ENCODE data around the gene WASF2. TPM values are rescaled to one million over a fixed set of nuclear protein-coding genes. Genes with fewer than 3 reads are reported as not detected.

Gene WASF2
- total RNA-seq, 2 donors from 2014 or later: 146 to 197 TPM

DNA sequence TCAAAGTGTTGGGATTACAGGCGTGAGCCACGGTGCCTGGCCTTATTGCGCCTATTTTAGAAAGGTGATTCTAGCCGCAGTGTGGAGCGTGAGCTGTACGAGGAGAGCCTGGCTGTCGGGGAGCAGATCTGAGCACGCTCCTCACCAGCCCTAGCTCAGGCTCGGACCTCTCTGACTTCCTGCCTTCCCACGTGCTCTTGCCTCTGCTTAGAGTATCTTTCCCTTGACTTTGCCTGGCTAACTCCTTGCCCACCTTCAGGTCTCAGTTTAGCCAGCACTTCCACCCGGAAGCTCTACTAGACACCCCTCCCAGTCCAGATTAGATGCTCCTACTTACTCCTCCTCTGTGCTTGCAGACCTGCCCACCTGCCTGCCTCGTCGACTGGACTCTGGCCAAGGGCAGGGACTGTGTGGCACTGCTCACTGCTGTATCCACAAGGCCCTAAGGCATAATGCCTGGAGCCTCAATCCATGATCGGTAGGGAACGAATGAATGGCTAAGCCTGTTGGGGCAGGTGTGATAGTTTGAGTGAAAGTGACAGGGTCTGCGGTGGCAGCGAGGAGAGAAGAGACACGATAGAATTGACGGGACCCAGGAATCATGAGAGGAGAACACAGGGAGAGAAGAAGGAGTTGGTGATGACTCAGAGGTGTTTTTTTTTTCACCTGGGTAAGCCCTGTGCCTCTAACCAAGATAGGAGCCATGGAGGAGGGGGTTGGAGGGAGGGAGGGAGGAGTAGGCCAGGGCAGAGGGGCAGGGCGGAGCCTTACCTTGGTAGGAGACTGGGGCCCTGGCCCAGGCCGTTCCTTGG lies 28.1 kb upstream of the WASF2 start:
- DNase-seq: no peak

GRCh38 chr1:27517301-27517700 lies 27.3 kb upstream of the WASF2 start:
- no peak overlapping the region for H3K27ac Mint-ChIP-seq
- H3K36me3 Mint-ChIP-seq (ENCODE audit: insufficient read depth in 2 of 2): no peaks in the 10 kb centered on the region
- H3K9me3 Mint-ChIP-seq: no peaks in the 10 kb centered on the region
- no peak overlapping the region for H3K4me3 Mint-ChIP-seq
- DNase-seq (no peak), ATAC-seq (replicated peaks in 1 of 2) (no peak)
- peaks cover 50% of the 10 kb centered on the region for H3K4me1 Mint-ChIP-seq (ENCODE audit: low read depth)
- H3K27me3 Mint-ChIP-seq (ENCODE audit: low read depth): no peaks in the 10 kb centered on the region

More for the DNA sequence above, 28.1 kb upstream of the WASF2 start:
- Mint-ChIP-seq H3K4me3 (no peak overlapping the region), H3K27ac (no peak overlapping the region), H3K4me1 (ENCODE audit: low read depth) (peaks cover 58% of the 10 kb centered on the region), H3K27me3 (ENCODE audit: low read depth) (no peaks in the 10 kb centered on the region), H3K9me3 (no peaks in the 10 kb centered on the region), H3K36me3 (ENCODE audit: insufficient read depth in 2 of 2) (no peaks in the 10 kb centered on the region)
- ATAC-seq (replicated peaks in 1 of 2): no peak

GRCh38 chr1:27515626-27516025 lies 25.7 kb upstream of the WASF2 start:
- Mint-ChIP-seq H3K4me1 (ENCODE audit: low read depth) (peaks cover 33% of the 10 kb centered on the region), H3K4me3 (no peak overlapping the region), H3K27me3 (ENCODE audit: low read depth) (no peaks in the 10 kb centered on the region), H3K36me3 (ENCODE audit: insufficient read depth in 2 of 2) (no peaks in the 10 kb centered on the region), H3K27ac (no peak overlapping the region), H3K9me3 (no peaks in the 10 kb centered on the region)
- DNase-seq (no peak), ATAC-seq (replicated peaks in 1 of 2) (no peak)

DNA sequence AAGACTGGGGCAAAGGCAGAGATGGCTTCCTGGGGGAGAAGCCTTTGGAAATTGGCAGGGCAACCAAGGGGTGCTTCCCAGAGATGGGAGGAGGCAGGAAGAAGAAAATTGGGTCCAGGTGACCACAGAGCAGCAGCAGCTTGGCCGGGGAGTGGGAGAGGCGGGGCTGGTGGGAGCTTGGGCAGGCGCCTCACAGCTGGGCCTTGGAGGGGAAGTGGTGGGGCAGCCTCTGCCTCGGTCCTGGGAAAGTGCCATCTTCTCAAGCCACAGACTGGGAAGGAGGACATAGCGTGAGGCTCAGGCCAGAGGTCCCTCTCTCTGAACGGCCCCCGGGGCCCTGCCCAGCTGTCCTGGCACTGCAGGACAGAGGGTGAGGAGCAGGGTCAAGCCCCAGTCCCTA lies 24.0 kb upstream of the WASF2 start:
- Mint-ChIP-seq H3K27ac (no peak overlapping the region), H3K9me3 (no peaks in the 10 kb centered on the region), H3K4me3 (no peak overlapping the region), H3K36me3 (ENCODE audit: insufficient read depth in 2 of 2) (no peaks in the 10 kb centered on the region), H3K27me3 (ENCODE audit: low read depth) (no peaks in the 10 kb centered on the region), H3K4me1 (ENCODE audit: low read depth) (peaks cover 24% of the 10 kb centered on the region)
- DNase-seq: no peak
- ATAC-seq (replicated peaks in 1 of 2): no peak

DNA sequence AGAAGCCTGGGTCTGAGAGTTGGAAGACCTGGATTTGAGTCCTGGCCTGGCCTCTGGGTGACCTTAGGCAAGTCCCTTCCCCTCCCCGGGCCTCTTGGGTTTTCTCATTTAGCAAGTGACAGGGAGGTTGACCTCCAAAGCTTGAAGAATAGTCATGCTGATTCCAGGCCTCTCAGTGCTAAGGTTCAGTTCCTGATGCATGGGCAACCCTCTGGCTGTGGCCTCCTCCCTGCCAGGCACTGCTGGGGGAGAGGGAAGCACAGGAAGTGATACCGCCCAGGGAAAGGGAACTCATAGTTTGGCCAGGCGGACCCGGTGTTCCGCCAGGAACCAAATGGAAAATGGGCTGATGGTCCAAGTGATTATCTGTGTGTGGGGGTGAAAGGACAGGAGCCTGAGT lies 23.6 kb upstream of the WASF2 start:
- H3K9me3 Mint-ChIP-seq: no peaks in the 10 kb centered on the region
- H3K27ac Mint-ChIP-seq: no peak overlapping the region
- no peak overlapping the region for H3K4me3 Mint-ChIP-seq
- no peaks in the 10 kb centered on the region for H3K27me3 Mint-ChIP-seq (ENCODE audit: low read depth)
- DNase-seq: no peak
- H3K4me1 Mint-ChIP-seq (ENCODE audit: low read depth): peaks cover 19% of the 10 kb centered on the region
- H3K36me3 Mint-ChIP-seq (ENCODE audit: insufficient read depth in 2 of 2): no peaks in the 10 kb centered on the region
- no peak for ATAC-seq (replicated peaks in 1 of 2)

DNA sequence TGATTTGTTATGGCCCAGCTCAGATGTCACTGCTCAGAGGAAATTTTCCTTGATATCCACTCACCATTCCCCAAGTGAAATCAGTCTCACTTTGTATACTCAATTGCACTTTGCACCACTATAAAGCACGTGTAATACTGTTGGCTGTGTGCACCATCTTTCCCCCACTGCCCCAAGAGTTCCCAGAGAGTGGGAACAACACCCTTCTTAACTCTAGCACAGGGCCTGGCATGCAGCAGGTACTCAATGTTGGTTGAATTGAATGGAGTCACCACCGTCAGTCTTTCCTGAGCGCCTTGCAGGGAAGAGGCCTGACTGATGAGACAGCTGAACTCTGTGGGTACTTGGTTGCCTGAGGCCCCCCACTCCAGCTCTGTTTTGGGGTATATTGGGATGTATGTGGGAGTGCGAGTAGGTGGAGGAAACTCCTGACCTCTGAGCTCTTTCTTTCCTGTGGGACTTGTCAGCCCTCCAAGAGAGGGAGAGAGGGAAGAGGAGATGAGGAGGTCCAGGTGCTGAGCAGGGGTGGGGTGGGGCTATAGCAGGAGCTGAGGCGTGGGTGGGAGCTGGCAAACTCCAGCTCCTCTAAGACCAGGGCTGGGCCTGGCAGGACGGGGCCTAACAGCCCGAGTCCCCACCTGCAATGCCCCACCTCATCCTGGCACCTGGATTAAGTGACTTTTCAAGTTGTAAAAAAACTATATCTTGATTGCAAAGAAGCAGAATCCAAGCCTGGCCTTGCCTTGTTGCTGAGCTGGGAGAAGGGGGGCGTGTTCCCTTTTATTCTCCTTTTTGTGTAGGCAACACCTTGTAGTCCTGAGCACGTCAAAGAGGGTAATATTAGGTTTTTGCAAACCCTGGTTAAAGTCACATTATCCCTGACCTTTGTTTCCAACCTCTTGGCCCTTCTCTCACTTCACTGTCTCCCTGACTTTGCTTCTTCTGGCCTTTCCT lies 19.4 kb upstream of the WASF2 start:
- ATAC-seq (replicated peaks in 1 of 2) (no peak), DNase-seq (no peak)
- Mint-ChIP-seq H3K36me3 (ENCODE audit: insufficient read depth in 2 of 2) (no peaks in the 10 kb centered on the region), H3K27ac (no peak overlapping the region), H3K4me3 (no peak overlapping the region), H3K9me3 (no peaks in the 10 kb centered on the region), H3K4me1 (ENCODE audit: low read depth) (peaks cover 6% of the 10 kb centered on the region), H3K27me3 (ENCODE audit: low read depth) (no peaks in the 10 kb centered on the region)

- no peaks in the 10 kb centered on the region for H3K9me3 Mint-ChIP-seq
- DNase-seq: no peak
- no peak overlapping the region for H3K4me3 Mint-ChIP-seq
- H3K27me3 Mint-ChIP-seq (ENCODE audit: low read depth): no peaks in the 10 kb centered on the region
- H3K27ac Mint-ChIP-seq: no peak overlapping the region
- no peaks in the 10 kb centered on the region for H3K36me3 Mint-ChIP-seq (ENCODE audit: insufficient read depth in 2 of 2)
- ATAC-seq (replicated peaks in 1 of 2): peak in 1 of 2 donors; percentile 17
- H3K4me1 Mint-ChIP-seq (ENCODE audit: low read depth): no peaks in the 10 kb centered on the region
Measured at GRCh38 chr1:27507960-27508665, 18.1 kb upstream of the WASF2 start.

DNA sequence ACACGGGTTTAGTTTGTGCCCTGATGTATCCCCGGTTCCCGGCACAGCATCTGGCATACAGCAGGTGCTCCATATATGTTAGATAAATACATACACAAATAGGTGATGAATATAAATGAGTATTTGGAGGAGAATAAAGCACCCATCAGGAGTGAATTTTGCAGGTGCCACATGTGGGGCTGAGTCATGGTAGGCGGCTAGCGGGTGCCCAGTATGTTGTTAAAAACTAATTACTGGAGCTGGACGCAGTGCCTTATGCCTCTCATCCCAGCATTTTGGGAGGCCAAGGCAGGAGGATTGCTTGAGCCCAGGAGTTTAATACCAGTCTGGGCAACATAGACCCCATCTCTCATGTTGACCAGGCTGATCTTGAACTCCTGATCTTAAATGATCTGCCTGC lies 16.7 kb upstream of the WASF2 start:
- Mint-ChIP-seq H3K27ac (no peak overlapping the region), H3K9me3 (no peaks in the 10 kb centered on the region), H3K27me3 (ENCODE audit: low read depth) (no peaks in the 10 kb centered on the region), H3K4me3 (no peak overlapping the region), H3K36me3 (ENCODE audit: insufficient read depth in 2 of 2) (no peaks in the 10 kb centered on the region), H3K4me1 (ENCODE audit: low read depth) (no peaks in the 10 kb centered on the region)
- ATAC-seq (replicated peaks in 1 of 2): no peak
- DNase-seq: no peak

- Mint-ChIP-seq H3K27me3 (ENCODE audit: low read depth) (no peaks in the 10 kb centered on the region), H3K27ac (no peak overlapping the region), H3K9me3 (no peaks in the 10 kb centered on the region), H3K36me3 (ENCODE audit: insufficient read depth in 2 of 2) (no peaks in the 10 kb centered on the region), H3K4me3 (no peak overlapping the region), H3K4me1 (ENCODE audit: low read depth) (no peaks in the 10 kb centered on the region)
- no peak for ATAC-seq (replicated peaks in 1 of 2)
- no peak for DNase-seq
Measured at GRCh38 chr1:27505420-27505680, 15.4 kb upstream of the WASF2 start.

GRCh38 chr1:27504588-27505419 lies 14.8 kb upstream of the WASF2 start:
- no peak for ATAC-seq (replicated peaks in 1 of 2)
- Mint-ChIP-seq H3K4me3 (no peak overlapping the region), H3K4me1 (ENCODE audit: low read depth) (no peaks in the 10 kb centered on the region), H3K9me3 (no peaks in the 10 kb centered on the region), H3K36me3 (ENCODE audit: insufficient read depth in 2 of 2) (no peaks in the 10 kb centered on the region), H3K27ac (no peak overlapping the region), H3K27me3 (ENCODE audit: low read depth) (no peaks in the 10 kb centered on the region)
- no peak for DNase-seq

DNA sequence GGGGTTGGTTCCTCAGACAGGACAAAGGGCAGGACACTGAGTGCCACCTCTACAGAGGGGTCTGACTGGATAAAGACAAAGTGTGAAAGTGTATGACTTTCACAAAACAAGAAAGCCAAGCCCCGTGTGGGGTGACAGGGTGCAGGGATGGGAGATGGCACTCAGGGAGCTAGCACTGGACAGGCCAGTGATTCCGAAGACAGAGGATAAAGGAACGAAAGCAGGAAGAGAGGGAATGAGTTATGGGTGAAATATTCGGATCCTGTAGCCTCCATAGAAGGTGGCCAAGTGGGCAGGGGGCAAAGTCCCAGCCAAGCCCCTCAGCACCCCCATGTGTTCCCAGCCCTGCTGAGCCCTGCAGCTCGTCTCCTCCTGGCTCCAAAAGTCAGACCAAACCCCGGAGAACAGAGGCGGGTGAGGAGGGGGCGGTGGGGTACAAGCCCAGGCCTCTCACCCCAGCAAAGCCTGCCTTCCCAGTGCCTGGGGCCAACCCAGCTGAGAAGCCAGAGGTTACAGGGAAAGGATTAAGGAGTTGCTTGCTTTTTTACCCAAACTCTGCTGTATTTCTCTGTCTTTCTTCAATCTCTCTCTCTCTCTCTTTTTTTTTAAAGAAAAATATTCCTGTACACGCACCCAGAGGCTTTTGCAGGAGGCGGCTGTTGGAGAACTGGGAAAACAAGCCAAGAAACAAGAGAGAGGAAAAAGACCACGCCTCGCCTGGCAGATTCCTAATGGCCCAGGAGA lies 14.0 kb upstream of the WASF2 start:
- Mint-ChIP-seq H3K4me3 (no peak overlapping the region), H3K27ac (no peak overlapping the region), H3K36me3 (ENCODE audit: insufficient read depth in 2 of 2) (no peaks in the 10 kb centered on the region), H3K4me1 (ENCODE audit: low read depth) (no peaks in the 10 kb centered on the region), H3K27me3 (ENCODE audit: low read depth) (no peaks in the 10 kb centered on the region), H3K9me3 (no peaks in the 10 kb centered on the region)
- DNase-seq: no peak
- ATAC-seq (replicated peaks in 1 of 2): no peak

- no peak for ATAC-seq (replicated peaks in 1 of 2)
- no peaks in the 10 kb centered on the region for H3K9me3 Mint-ChIP-seq
- DNase-seq: no peak
Measured at GRCh38 chr1:27503033-27503432, 13.1 kb upstream of the WASF2 start.

More at GRCh38 chr1:27503033-27503432, 13.1 kb upstream of the WASF2 start:
- Mint-ChIP-seq H3K4me3 (no peak overlapping the region), H3K4me1 (ENCODE audit: low read depth) (no peaks in the 10 kb centered on the region), H3K36me3 (ENCODE audit: insufficient read depth in 2 of 2) (no peaks in the 10 kb centered on the region), H3K27ac (no peak overlapping the region), H3K27me3 (ENCODE audit: low read depth) (no peaks in the 10 kb centered on the region)
